Stimulated activated CD4-positive, alpha-beta T cell treated with anti-CD3 and anti-CD28 coated beads, Interleukin-12 subunit alpha, Interleukin-12 subunit beta, amount 100 ng/mL, for 24 hours (primary cell): ENCODE results near the gene NEGR1.
A peak's percentile ranks its signal among the peaks of the same experiment; 100 is the strongest.
"Not testable (repeated sequence)": the region's sequence is repeated elsewhere in the genome, so short reads cannot be mapped to it uniquely, and the experiment has no call there.

Experiments used
- DNase-seq, 2 experiments: peaks; one replicate each; pipeline ENCODE4 v3.0.0-alpha.2; 2020; ENCODE audit warnings: low read depth in 2 of 2

Gene NEGR1

DNA sequence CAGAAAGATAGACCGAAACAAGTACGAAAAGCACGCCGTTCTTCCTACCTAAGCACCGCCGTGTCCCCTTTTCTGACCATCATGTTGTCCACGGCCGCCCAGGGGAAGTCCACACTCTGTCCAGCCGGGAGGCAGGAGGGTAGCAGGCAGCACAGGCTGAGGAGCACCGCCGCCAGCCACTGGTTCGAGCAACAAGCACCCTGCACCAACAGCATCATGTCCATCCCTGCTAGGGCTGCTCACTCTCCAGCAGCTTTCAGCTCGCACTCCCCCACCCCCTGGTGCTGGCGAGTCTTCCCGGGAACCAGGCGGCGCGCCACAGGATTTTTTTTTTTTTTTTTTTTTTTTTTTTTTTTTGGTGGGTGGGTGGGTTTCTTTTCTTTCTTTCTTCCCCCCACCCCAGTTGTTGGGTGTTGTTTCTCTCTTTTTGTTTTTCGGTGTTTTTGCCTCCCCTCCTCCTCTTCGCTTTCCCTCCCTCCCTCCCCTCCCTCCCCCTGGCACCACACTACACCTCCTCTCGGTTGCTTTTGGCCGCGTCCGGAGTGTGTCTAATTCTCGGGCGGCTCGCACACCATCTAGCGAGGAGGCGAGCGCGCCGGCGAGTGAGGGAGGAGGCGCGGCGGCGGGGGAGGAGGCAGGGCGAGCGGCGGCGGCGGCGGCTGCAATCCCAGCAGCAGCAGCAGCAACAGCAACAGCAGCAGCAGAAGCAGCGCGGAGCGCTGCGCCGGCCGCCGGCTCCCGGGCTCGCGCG lies at the start of gene NEGR1:
Gene NEGR1 (minus strand): TSS at position 269 of the 751 bp plus-strand sequence.
- DNase-seq, result peak in 1 of 2 experiments; percentile 42

DNA sequence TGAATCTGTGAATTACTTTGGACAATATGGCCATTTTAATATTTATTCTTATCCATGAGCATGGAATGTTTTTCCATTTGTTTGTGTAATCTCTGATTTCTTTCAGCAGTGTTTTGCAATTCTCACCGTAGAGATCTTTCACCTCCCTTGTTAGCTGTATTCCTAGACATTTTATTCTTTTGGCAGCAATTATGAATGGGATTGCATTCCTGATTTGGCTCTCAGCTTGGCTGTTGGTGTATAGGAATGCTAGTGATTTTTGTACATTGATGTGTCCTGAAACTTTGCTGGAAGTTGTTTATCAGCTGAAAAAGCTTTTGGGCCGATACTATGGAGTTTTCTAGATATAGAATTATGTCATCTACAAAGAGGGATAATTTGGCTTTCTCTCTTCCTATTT lies 44.2 kb upstream of the NEGR1 start:
- no peak for DNase-seq

DNA sequence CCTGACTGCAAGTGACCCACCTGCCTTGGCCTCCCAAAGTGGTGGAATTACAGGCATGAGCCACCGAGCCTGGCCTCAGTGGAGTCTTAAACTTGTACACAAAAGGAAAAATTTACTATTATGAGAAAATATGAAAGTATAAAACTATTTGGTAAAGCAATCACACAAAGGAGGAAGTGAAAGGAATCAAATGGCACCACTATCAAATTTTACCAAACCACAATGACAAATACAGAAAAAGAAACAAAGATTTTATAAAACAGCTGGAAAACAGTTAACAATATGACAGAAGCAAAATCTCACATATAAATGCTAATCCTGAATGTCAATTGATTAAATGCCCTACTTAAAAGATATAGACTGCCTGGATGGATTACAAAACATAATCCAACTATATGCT lies 42.1 kb upstream of the NEGR1 start:
- DNase-seq, result no peak

DNA sequence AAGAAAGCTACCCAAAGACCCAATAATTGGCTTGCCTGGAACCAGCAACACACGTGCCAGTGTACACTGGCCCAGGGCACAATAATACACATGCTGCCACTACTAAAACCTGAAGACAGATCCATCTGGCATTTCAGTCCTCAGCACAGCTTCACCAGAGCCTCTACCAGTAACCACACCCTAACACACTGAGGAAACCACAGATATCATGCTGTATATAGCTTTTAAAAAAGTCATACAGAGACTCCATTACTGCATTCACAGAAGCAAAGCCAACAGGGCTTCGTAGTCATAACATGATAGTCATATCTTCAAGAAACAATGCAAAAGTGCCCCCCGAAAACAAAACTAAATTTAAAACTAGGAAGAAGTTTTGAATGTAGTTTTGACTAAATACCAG lies 40.6 kb upstream of the NEGR1 start:
- no peak for DNase-seq

DNA sequence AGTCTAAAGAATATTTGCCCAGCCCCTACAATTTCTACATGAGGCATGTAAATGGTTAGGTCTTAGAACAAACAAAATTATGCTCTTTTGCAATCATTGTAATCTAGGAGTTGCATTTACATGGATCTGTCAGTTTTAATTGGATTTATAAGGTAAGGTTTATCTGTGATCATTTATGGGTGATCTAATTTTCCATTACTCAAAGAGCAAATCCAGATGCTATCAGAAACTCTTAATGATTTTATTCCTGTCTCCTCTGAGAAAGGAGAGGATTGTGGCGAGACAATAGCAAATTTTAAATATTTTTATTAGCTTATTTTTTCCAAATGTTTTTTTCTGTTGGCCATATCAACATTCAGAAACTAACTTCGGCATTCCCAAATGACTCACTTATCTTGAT lies 14.2 kb upstream of the NEGR1 start:
- DNase-seq, result no peak

DNA sequence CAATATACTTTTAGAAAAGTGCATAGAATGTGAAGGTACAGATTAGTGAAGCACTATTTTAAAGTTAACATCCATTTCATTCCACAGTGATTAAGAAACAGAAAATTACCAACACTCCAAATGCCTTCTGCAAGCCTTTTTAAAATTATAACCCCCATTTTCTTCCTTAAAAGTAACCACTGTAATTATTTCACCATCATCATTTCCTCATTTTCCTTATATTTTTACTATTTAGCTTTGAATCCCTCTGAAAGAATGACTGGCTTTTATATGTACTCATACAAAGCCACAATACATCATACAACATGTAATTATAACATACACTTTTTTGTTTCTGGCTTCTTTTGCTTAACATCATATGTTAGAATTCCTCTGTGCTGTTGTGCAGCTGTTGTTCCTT lies 6.5 kb upstream of the NEGR1 start:
- no peak for DNase-seq

DNA sequence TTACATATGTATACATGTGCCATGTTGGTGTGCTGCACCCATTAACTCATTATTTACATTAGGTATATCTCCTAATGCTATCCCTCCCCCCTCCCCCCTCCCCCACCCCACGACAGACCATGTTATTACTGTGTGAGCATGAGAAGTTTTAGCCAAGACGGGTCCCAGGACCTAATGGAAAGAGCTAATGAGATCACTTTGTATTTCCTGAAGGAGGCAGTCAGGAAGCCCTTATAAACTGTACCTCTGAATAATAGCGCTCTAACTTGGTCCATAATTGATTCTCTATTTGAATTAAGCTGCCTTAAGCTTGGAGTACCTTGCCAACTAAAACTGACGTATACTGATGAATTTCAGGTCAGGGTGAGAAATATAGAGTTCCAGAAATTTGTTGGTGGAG lies 4.1 kb upstream of the NEGR1 start:
- DNase-seq, result no peak

DNA sequence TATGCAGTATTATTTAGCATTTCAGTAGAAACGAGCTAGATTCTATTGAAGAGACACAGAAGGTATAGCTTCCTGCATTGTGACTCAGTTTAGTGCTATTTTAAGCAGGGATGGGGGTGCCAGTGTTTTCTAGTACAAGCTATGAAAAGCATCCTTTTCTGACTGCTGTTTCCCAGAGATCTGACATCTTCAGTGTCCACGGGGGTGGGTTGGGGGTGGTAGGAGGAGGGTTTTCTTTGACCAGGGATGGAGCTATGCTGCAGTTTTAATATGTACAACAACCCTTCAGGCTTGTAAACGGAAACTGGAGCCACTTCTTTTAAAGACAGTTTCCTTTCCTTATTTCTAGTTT lies 2.7 kb upstream of the NEGR1 start:
- DNase-seq, result no peak

DNA sequence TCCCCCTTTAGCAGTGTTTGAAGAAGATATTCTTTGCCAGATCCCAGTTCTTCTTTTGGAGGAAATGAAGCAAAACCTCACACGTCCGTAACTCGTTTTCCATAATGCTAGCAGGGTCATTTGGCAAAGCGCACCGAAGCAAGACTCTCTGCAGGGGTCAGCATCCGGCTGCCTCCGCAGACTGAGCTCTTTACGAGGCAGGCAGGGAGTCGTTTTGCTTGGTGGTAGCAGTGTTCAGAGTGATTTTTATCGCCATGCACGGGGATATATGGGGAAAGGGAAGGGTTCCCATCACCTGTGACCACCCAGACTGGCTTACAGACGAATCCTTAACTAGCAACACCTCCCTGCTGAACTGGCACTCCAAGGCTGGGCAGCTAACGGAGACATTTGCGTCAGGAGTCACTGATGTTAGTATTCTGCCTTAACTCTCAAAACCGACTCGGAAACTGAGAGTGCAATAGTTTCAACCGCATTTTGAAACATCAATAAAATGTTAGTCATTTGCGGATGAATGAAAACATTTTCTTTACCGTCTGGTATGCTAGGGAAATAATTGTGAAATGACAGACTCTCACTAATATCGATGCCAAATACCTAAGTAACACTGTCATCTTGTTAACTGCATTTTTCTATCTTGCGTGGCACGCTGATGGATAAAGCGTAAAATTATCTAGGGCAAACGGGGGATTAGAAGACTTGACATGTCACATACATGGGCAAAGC lies 2.2 kb upstream of the NEGR1 start:
- DNase-seq, result no peak

DNA sequence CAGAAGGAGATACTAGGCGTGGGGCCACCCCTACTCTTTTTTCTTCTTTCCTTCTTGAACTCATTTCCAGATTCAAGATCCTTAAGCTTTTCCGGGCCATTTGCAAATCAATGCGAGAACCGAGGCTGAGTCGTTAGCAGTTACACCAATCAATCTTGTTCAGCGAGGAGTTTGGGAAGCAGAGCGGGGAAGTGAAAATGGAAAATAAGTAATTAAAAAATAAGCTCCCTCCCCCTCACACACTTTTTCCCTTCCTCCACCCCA lies 1.7 kb upstream of the NEGR1 start:
- no peak for DNase-seq

DNA sequence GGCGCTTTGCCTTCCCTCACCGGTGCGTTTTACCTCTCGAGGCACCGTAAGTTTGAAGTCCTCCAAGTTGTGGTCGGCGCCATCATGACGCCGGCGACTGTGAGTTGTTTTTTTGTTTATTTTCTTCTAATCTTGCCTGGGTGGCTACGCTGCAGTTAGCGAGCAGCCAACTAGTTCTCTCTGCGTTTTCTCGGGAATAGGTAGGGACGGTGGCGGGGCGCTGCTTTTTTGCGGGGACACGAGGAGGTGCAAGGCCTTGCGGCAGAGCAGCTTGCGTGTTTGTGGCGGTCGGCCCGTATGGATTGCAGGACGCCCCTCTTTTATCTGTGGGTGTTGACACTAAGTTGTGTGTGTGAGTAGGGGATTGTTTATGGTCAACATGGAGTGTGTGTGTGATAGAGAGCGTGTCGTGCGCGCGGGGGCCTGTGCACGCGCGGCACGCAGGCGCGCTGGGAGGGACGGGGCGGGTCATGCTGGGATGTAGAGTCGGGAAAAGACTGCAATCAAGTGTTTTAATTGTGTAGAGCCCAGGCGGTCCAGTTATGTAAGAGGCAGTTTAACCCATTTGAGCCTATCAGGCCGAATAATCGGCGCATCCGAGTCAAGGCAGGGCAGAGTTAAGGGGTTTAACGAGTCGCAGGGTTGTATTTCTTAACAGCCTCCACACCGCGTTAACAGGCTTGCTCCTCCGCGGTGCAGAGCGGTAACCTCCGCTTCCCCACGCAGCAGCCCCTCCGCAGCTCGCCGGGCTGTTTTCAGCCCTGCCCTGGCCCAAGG lies 1.2 kb upstream of the NEGR1 start:
- no peak for DNase-seq

DNA sequence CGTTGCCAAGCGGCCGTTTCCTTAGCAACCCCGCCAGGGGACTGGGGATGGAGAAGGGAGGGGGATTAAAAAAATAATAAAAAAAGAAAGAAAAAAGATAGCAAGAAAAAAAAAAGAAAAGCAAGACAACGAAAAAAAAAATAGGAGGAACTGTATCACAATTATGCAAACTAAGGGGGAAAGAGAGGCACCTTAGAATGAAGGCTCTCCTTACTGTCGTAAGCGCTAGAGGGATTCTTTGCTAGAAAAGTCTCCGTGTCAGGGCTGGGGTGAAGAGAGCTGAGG lies 625 bp upstream of the NEGR1 start:
- DNase-seq, result no peak

DNA sequence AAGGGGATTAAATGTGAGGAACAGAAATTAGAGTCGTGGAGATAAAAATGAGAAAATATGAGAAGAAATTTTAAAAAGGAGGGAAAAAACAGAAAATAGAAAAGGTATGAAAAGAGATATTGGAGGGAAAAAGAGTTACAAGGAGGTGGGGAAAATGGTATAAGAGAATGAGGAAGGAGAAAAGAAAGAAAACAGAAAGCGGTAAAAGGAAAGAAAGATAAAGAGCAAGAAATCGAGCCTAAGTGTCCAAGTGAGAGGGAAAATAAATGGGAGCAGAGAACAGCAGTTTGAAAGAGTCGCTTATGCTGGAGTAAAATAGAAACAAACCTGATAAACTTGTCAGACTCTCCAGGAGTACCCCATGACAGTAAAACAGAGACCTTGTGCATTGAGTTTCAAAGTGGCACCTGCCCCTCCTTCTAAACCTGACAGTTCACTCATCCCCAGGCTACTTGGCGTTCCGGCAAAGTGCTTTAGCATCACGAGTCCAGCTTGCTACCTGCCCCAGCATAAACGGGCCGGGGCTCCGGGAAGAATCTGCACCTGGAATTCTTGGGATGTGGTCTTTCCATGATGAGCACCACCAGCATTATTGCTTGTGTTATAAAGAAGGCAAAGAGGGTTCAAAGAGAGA lies 585 bp downstream of the NEGR1 start:
- DNase-seq, result no peak

DNA sequence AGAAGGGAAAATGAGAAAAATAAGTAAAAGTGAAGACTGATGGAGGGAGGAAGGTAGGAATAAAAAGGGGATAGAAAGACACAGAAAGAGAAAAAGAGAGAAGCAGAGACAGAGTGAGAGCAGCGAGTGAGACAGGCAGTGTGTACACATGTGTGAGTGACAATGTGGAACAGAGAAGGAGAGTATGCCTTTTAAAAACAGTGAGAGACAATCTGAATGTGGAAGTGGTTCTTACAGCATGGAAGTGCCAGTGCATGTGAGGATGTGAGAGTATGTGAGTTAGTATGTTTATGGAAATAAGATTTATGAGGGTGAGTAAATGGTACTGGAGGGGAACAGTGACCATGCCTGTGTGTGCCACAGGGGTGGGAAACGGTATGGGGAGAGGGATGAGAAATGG lies 1.2 kb downstream of the NEGR1 start:
- no peak for DNase-seq

DNA sequence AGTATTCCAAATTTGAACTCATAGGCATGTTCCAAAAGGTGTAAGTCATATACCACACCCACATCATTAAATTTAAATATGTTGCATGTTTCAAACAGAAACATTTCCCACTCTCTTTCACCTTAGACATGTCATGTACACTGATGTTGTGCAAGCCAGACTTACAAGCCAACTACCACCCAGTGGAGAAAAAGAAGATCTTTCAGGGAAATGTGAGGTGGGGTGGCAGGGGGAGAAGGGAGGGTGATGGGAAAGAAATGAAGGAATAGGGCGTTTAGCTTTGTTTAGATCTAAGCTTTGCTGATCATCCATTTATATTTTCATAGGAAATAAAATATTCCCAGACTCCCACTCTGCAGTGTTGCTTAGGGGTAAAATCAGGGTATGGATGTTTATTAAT lies 1.6 kb downstream of the NEGR1 start:
- no peak for DNase-seq

DNA sequence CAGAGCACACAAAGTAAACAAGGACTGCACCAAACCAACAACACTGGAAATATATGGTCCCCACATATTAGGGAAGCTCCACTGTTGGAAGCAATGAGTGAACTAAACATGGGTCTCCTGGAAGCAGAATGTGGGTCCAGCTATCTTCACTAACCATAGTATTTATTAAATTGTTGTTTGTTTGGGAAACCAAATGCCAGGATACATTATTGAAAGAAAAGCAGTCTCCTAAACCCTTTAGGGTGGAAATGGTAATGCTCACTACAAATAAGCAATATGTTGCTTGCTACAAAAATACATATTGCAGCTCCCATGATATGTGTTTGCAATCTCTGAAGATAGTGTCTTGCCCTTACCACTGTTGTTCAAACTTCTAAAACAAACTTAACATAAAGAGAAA lies 2.2 kb downstream of the NEGR1 start:
- DNase-seq, result no peak

DNA sequence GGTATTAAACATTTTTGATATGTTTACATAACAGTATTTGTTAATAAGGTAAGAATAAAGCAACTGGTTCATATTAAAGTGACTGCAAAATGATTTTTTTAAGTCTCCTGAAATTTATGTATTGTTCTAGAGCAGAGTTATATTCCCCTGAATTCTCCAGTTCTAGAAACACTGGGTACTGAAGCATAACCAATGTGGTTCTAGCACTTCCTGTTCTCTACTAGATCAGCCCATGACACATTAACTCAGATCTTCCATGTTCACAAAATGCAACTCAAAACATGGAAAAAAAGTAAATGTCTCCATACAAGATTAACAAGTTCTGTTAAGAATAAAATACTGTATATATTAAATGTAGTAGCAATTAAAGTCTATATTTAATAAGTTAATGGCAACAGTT lies 3.9 kb downstream of the NEGR1 start:
- DNase-seq, result no peak

DNA sequence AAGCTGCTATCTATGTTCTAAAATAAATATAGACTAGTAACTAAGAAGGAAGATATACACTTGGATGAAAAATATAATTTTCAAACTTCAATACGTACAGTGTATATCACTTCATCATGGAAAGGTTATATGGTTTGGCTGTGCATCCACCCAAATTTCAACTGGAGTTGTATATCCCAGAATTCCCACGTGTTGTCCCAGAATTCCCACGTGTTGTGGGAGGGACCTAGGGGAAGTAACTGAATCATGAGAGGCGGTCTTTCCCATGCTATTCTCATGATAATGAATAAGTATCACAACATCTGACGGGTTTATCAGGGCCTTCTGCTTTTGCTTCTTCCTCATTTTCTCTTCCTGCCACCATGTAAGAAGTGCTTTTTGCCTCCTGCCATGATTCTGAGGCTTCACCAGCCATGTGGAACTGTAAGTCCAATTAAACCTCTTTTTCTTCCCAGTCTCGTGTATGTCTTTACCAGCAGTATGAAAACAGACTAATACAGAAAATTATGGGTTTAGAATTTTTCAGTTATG lies 10.7 kb downstream of the NEGR1 start:
- DNase-seq, result no peak

DNA sequence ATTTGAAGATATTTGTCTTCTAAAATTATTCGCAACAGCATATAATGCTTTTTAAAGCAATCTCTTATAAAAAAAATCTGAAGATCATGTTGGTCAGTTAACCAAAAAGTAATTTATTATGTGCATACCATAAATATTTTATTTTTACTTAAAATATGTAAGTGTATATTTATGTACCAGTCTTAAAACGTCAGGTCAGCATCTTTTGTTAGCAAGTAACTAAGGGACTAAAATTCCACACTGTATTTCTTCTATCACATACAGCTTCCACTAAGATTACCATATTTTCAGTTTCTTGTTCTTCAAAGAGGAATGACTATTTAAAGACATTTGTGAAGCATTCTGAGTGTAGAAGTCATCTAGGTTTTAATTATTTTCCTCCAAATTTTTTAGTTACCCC lies 19.6 kb downstream of the NEGR1 start:
- DNase-seq, result no peak

DNA sequence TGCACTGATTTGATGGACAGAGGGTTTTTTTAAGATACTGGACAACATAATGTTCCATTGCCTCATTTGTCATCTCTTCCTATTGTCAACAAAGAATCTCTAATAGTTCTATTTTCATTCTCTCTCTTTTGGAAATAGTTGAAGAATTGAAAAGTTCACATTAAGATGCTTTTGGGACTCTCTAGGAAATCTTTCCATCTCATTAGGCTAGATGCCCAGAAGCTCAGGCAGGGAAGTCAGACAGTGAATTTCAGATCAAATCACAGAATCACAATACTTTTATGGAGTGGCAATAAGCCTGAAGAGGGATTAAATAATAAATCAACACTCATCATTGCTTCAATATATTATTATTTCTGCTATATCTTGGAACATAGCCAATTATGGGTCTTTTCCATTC lies 29.2 kb downstream of the NEGR1 start:
- DNase-seq, result no peak

DNA sequence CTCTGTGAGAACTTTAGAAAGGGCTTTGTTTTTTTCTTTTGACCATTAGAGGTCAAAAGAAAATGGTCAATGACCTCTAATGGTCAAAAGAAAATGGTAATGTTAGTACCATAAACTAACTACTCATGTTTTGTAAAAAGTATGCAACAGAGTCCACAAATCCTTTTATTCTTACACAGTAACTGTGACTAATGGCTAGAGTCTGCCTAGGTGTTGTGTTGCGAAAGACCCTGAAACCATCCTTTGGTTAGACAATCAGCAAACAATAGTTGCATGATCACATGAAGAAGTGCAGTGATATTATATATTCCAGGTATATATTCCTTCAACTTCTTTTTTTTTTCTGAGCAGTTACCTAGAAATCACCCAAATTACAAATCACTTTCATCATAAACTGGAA lies 40.9 kb downstream of the NEGR1 start:
- no peak for DNase-seq

DNA sequence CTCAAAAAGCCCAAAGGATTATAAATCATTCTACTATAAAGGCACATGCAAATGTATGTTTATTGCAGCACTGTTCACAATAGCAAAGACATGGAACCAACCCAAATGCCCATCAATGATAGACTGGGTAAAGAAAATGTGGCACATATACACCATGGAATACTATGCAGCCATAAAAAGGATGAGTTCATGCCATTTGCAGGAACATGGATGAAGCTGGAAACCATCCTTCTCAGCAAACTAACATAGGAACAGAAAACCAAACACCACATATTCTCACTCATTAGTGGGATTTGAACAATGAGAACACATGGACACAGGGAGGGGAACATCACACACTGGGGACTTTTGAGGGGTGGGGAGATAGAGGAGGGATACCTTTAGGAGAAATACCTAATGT lies 46.4 kb downstream of the NEGR1 start:
- not testable (repeated sequence) for DNase-seq

DNA sequence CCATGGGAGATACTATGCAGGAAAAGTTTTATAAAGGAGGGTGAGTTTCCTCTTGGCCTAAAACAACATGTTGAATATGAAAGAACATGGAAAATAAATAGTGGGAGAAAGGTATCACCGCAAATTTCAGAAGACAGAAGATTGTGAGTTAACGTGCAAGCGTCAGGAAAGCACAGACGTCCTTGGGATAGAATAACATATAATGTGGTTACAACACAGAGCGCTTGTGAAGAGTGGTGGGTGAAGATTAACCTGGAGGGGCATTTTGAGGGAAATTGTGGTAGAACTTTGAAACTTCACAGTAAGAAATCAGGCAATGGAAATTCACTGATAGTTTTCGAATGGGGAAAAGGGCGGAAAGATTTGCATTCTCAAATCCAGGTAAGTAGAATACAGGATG lies 47.3 kb downstream of the NEGR1 start:
- no peak for DNase-seq
